ENCODE data around the gene ZNF524.

Gene ZNF524

GRCh38 chr19:55592391-55593090 lies 7.5 kb upstream of the ZNF524 start:
- TF ChIP-seq GATA2 (IDR thresholded peaks at IDR 0.05; ENCODE audit: low read depth, low read length) (no peak), GATA3 (IDR thresholded peaks at IDR 0.05; ENCODE audit: low read depth, low read length) (no peak)

GRCh38 chr19:55593096-55593772 lies 6.9 kb upstream of the ZNF524 start:
- TF ChIP-seq GATA2 (IDR thresholded peaks at IDR 0.05; ENCODE audit: low read depth, low read length) (no peak), GATA3 (IDR thresholded peaks at IDR 0.05; ENCODE audit: low read depth, low read length) (no peak)

- TF ChIP-seq GATA3 (IDR thresholded peaks at IDR 0.05; ENCODE audit: low read depth, low read length) (no peak), GATA2 (IDR thresholded peaks at IDR 0.05; ENCODE audit: low read depth, low read length) (no peak)
Measured at GRCh38 chr19:55594996-55595545, 5.0 kb upstream of the ZNF524 start.

- TF ChIP-seq GATA2 (IDR thresholded peaks at IDR 0.05; ENCODE audit: low read depth, low read length) (no peak), GATA3 (IDR thresholded peaks at IDR 0.05; ENCODE audit: low read depth, low read length) (no peak)
Measured at GRCh38 chr19:55596304-55596703, 3.8 kb upstream of the ZNF524 start.

- no peak for TF ChIP-seq GATA3 (IDR thresholded peaks at IDR 0.05; ENCODE audit: low read depth, low read length)
- no peak for TF ChIP-seq GATA2 (IDR thresholded peaks at IDR 0.05; ENCODE audit: low read depth, low read length)
Measured at GRCh38 chr19:55597501-55597921, 2.6 kb upstream of the ZNF524 start.

GRCh38 chr19:55598034-55598433 lies 2.1 kb upstream of the ZNF524 start:
- TF ChIP-seq GATA3 (IDR thresholded peaks at IDR 0.05; ENCODE audit: low read depth, low read length) (no peak), GATA2 (IDR thresholded peaks at IDR 0.05; ENCODE audit: low read depth, low read length) (no peak)

- TF ChIP-seq GATA2 (IDR thresholded peaks at IDR 0.05; ENCODE audit: low read depth, low read length) (no peak), GATA3 (IDR thresholded peaks at IDR 0.05; ENCODE audit: low read depth, low read length) (no peak)
Measured at GRCh38 chr19:55598719-55599467, 1.2 kb upstream of the ZNF524 start.

- TF ChIP-seq GATA2 (IDR thresholded peaks at IDR 0.05; ENCODE audit: low read depth, low read length): no peak
- no peak for TF ChIP-seq GATA3 (IDR thresholded peaks at IDR 0.05; ENCODE audit: low read depth, low read length)
Measured at GRCh38 chr19:55599468-55599841, 633 bp upstream of the ZNF524 start, which contains the start of gene FIZ1. Gene FIZ1 (minus strand): TSS chr19:55599517. CDS start chr19:55597865, 1,652 bp downstream.

- no peak for TF ChIP-seq GATA3 (IDR thresholded peaks at IDR 0.05; ENCODE audit: low read depth, low read length)
- TF ChIP-seq GATA2 (IDR thresholded peaks at IDR 0.05; ENCODE audit: low read depth, low read length): no peak
Measured at GRCh38 chr19:55600662-55601028, 557 bp downstream of the ZNF524 start.

- TF ChIP-seq GATA2 (IDR thresholded peaks at IDR 0.05; ENCODE audit: low read depth, low read length) (no peak), GATA3 (IDR thresholded peaks at IDR 0.05; ENCODE audit: low read depth, low read length) (no peak)
Measured at GRCh38 chr19:55601084-55601483, 996 bp downstream of the ZNF524 start.

GRCh38 chr19:55602104-55603001 lies 2.3 kb downstream of the ZNF524 start:
- TF ChIP-seq GATA3 (IDR thresholded peaks at IDR 0.05; ENCODE audit: low read depth, low read length) (no peak), GATA2 (IDR thresholded peaks at IDR 0.05; ENCODE audit: low read depth, low read length) (no peak)

GRCh38 chr19:55603115-55603514 lies 3.0 kb downstream of the ZNF524 start:
- TF ChIP-seq GATA2 (IDR thresholded peaks at IDR 0.05; ENCODE audit: low read depth, low read length) (no peak), GATA3 (IDR thresholded peaks at IDR 0.05; ENCODE audit: low read depth, low read length) (no peak)

- TF ChIP-seq GATA2 (IDR thresholded peaks at IDR 0.05; ENCODE audit: low read depth, low read length) (no peak), GATA3 (IDR thresholded peaks at IDR 0.05; ENCODE audit: low read depth, low read length) (no peak)
Measured at GRCh38 chr19:55603581-55604292, 3.6 kb downstream of the ZNF524 start.

All from SH-SY5Y (cell line).